ENCODE measurements around the gene ARHGEF40. TPM values are rescaled to one million over a fixed set of nuclear protein-coding genes. Genes with fewer than 3 reads are reported as not detected.

ARHGEF40 gene
- polyA plus RNA-seq (2011; rRNA removed) (40.4 and 62.7 TPM in 2 replicates), polyA minus RNA-seq (2011; rRNA and poly(A)+ RNA removed) (38.1 and 59.2 TPM in 2 replicates)

GRCh38 chr14:21070083-21070609, at the start of gene ARHGEF40:
TSS of gene ARHGEF40 (plus strand) at chr14:21070304. CDS start at chr14:21070397, 93 bp downstream.
- peak within 1 kb of the TSS; percentile 79 for H3K4me3 ChIP-seq (ENCODE audit: low read depth, low read length)
- no peak for DNase-seq (ENCODE audit: low read depth)
- H3K36me3 ChIP-seq (ENCODE audit: control insufficient read depth, insufficient read depth, low read length) = peaks cover 15% of the 10 kb centered on the region
- CTCF ChIA-PET = interaction anchor here (0.9 to 6.3 kb wide), 15 partner anchors 13 to 501 kb away, joined by 3 to 117 read pairs (median 4); partner anchors contain the start of gene TMEM253
- POLR2A ChIA-PET = interaction anchor here (0.6 kb wide), 1 partner anchor 406 kb away, joined by 6 read pairs; no protein-coding TSS in a partner anchor
- TF ChIP-seq CTCF (IDR thresholded peaks at IDR 0.05; ENCODE audit: insufficient read depth, low read depth, low read length) = no peak
- H3K27me3 ChIP-seq (ENCODE audit: control insufficient read depth, insufficient read depth, low read length) = no peaks in the 10 kb centered on the region

GRCh38 chr14:21020977-21021545, 49.0 kb upstream of the ARHGEF40 start:
- Histone ChIP-seq H3K27me3 (ENCODE audit: control insufficient read depth, insufficient read depth, low read length) (peaks cover 37% of the 10 kb centered on the region), H3K4me3 (ENCODE audit: low read depth, low read length) (no peak overlapping the region), H3K36me3 (ENCODE audit: control insufficient read depth, insufficient read depth, low read length) (no peaks in the 10 kb centered on the region)
- no peak for DNase-seq (ENCODE audit: low read depth)
- POLR2A ChIA-PET = no interaction called here
- no peak for TF ChIP-seq CTCF (IDR thresholded peaks at IDR 0.05; ENCODE audit: insufficient read depth, low read depth, low read length)
- CTCF ChIA-PET = interaction anchor here (0.6 to 15.6 kb wide), 6 partner anchors 15 to 85 kb away, joined by 3 to 233 read pairs (median 104); partner anchors contain the start of genes RNASE7, SLC39A2, TMEM253 and ZNF219

GRCh38 chr14:21022686-21023085, 47.4 kb upstream of the ARHGEF40 start:
- no peak for TF ChIP-seq CTCF (IDR thresholded peaks at IDR 0.05; ENCODE audit: insufficient read depth, low read depth, low read length)
- DNase-seq (ENCODE audit: low read depth) = no peak
- POLR2A ChIA-PET = no interaction called here
- Histone ChIP-seq H3K36me3 (ENCODE audit: control insufficient read depth, insufficient read depth, low read length) (no peaks in the 10 kb centered on the region), H3K27me3 (ENCODE audit: control insufficient read depth, insufficient read depth, low read length) (peaks cover 42% of the 10 kb centered on the region), H3K4me3 (ENCODE audit: low read depth, low read length) (no peak overlapping the region)
- CTCF ChIA-PET = interaction anchor here (1.1 to 15.6 kb wide), 5 partner anchors 8 to 84 kb away, joined by 3 to 233 read pairs (median 14); partner anchors contain the start of genes ARHGEF40 and TMEM253

- ChIA-PET POLR2A (no interaction called here), CTCF (interaction anchor here (1.1 to 15.6 kb wide), 5 partner anchors 8 to 83 kb away, joined by 3 to 233 read pairs (median 14); partner anchors contain the start of genes ARHGEF40 and TMEM253)
- TF ChIP-seq CTCF (IDR thresholded peaks at IDR 0.05; ENCODE audit: insufficient read depth, low read depth, low read length) = no peak
- H3K27me3 ChIP-seq (ENCODE audit: control insufficient read depth, insufficient read depth, low read length) = peaks cover 42% of the 10 kb centered on the region
- H3K36me3 ChIP-seq (ENCODE audit: control insufficient read depth, insufficient read depth, low read length) = no peaks in the 10 kb centered on the region
- H3K4me3 ChIP-seq (ENCODE audit: low read depth, low read length) = no peak overlapping the region
- DNase-seq (ENCODE audit: low read depth) = no peak
Observed at GRCh38 chr14:21023174-21023573, 46.9 kb upstream of the ARHGEF40 start.

GRCh38 chr14:21023817-21024584, 46.1 kb upstream of the ARHGEF40 start:
- POLR2A ChIA-PET = no interaction called here

More at GRCh38 chr14:21023817-21024584, 46.1 kb upstream of the ARHGEF40 start:
- Histone ChIP-seq H3K4me3 (ENCODE audit: low read depth, low read length) (no peak overlapping the region; the same call in 1 of the 2 replicates), H3K27me3 (ENCODE audit: control insufficient read depth, insufficient read depth, low read length) (peaks cover 42% of the 10 kb centered on the region), H3K36me3 (ENCODE audit: control insufficient read depth, insufficient read depth, low read length) (no peaks in the 10 kb centered on the region)
- CTCF ChIA-PET = interaction anchor here (1.1 to 15.6 kb wide), 4 partner anchors 9 to 82 kb away, joined by 4 to 233 read pairs (median 15); partner anchors contain the start of genes ARHGEF40 and TMEM253
- no peak for DNase-seq (ENCODE audit: low read depth)
- no peak for TF ChIP-seq CTCF (IDR thresholded peaks at IDR 0.05; ENCODE audit: insufficient read depth, low read depth, low read length)
